ENCODE results near the gene ADH1C.

The ADH1C gene

GRCh38 chr4:99293357-99293756 is 59.2 kb downstream of the ADH1C start:
- no peak for DNase-seq

- no peak for DNase-seq
Observed at GRCh38 chr4:99290848-99291786, 61.4 kb downstream of the ADH1C start, which contains the start of gene ADH1A. Gene ADH1A (minus strand): TSS chr4:99290985. CDS start chr4:99290914, 71 bp downstream.

Measured in SHP77 treated with DMSO at 0.1 percent for 48 hours (cell line).